ENCODE results near the gene RITA1.

The RITA1 gene

GRCh38 chr12:113180333-113180732 is 5.2 kb upstream of the RITA1 start:
- DNase-seq (ENCODE audit: low spot score): no peak

DNA sequence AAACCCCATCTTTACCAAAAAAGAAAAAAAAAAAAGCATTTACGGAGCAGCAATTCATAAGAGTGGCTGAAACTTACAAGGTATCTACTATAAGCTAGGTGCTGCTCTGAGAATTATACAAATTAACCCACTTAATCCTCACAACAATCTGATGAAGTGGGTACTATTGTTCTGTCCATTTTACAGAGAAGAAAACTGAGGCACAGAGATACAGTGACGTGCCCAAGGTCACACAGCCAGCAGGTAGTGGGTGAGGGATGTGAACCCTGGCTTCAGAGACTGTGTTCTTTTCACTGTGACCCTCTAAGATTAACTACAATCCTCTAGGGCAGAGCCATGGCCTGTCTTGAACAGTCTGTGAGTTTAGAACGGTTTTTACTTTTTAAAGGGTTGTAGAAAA is 3.5 kb upstream of the RITA1 start:
- no peak for DNase-seq (ENCODE audit: low spot score)

- DNase-seq (ENCODE audit: low spot score): no peak
These were observed 2.4 kb upstream of the RITA1 start for GRCh38 chr12:113183030-113183589.

GRCh38 chr12:113184098-113184899 is 1.2 kb upstream of the RITA1 start:
- DNase-seq (ENCODE audit: low spot score): no peak

- peak; percentile 95 for DNase-seq (ENCODE audit: low spot score)
These were observed 681 bp upstream of the RITA1 start for GRCh38 chr12:113184900-113185179.

DNA sequence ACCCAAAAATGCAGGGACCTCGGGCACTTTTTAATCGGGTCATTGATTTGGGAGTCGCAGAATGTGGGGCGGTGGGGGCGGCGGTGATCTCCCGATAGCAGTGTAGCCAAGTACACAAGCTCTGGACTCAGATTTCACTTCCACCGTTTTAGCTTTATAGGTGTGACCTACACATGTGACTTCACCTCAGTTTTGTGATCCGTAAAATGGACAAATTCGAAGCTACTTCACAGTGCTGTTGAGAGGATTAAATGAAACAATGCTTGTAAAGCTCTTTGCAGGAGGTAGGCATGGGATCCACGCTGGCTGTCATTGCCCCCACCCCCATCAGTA is 478 bp downstream of the RITA1 start:
- DNase-seq (ENCODE audit: low spot score): no peak

- no peak for DNase-seq (ENCODE audit: low spot score)
These were observed 1.3 kb downstream of the RITA1 start for GRCh38 chr12:113186666-113187325.

DNA sequence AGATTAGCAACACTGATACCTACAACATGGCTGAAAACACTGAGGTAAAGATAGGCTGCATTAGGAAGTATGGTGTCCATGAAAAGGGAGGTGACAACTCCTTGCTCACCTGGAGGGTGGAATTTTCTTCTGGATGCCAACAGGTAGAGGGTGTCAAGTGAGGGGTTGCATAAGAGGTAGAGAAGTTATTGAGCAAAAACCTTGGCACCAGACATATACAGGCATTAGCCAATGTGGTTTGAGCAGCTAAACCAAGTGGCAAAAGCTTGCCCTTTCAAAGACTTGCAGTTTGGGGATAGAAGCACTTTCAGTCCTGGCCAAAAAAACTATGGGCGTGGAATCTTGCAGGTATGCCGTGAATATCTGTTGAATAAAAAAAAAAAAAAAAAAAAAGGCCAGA is 3.8 kb downstream of the RITA1 start:
- no peak for DNase-seq (ENCODE audit: low spot score)

DNA sequence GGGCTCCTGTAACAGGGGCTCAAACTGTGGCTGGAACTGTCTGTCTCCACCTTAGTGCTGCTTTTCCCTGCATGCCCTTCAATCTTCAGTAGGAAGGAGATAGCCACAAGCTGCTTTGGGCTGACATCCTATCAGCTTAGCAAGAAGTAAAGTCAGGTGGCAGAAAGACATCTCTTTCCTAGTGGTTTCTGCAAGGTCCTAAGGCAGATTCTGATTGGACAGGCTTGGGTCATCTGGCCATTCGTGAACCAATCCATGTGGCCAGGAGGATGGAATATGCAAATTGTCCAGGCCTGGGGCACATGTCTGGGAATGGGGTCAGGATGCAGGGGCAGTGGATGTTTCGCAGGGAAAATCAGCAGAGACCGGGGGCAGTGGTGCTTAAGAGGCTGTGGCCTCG is 5.2 kb downstream of the RITA1 start:
- DNase-seq (ENCODE audit: low spot score): no peak

- DNase-seq (ENCODE audit: low spot score): no peak
These were observed 5.7 kb downstream of the RITA1 start for GRCh38 chr12:113191227-113191626.

GRCh38 chr12:113194971-113195391 is 9.5 kb downstream of the RITA1 start:
- DNase-seq (ENCODE audit: low spot score): peak; percentile 77

- no peak for DNase-seq (ENCODE audit: low spot score)
These were observed 10.1 kb downstream of the RITA1 start for GRCh38 chr12:113195598-113195997.

GRCh38 chr12:113196582-113196981 is 11.1 kb downstream of the RITA1 start:
- no peak for DNase-seq (ENCODE audit: low spot score)

DNA sequence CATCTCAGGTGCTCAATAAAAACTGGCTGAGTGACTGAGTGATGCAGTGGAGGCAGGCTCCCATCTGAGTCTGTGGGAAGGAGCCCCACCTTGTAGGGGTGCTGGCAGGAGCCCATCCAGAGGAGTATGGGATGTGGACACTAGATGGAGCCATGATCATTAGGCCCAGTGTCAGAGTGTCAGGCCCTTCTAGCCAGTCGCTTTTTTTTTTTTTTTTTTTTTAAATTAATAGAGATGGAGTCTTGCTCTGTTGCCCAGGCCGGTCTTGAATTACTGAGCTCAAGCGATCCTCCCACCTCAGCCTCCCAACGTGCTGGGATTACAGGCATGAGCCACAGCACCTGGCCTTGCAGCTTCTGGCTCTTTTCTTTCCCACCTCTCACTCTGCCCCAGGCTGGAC is 11.5 kb downstream of the RITA1 start:
- peak; percentile 90 for DNase-seq (ENCODE audit: low spot score)

DNA sequence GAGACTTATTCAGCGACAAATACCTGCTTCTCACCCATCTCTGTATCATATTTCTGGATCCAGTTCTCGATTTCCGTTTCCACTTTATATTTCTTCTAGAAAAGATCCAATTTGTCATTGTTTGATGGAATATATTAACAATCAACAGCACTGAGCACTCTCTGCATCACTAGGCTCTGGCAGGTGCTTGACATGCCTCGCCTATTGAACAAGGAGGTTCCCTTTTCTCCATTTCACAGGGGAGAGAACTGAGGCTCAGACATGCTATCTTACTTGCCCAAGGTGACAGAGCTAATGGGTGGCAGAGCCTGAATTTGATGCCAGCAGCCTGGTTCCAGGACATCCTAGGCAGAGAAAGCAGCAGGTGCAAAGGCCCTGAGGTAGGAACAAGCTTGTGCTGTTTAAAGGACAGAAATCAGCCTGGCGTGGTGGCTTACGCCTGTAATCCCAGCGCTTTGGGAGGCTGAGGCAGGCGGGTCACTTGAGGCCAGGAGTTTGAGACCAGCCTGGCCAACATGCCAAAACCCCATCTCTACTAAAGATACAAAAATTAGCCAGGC is 12.1 kb downstream of the RITA1 start:
- no peak for DNase-seq (ENCODE audit: low spot score)

DNA sequence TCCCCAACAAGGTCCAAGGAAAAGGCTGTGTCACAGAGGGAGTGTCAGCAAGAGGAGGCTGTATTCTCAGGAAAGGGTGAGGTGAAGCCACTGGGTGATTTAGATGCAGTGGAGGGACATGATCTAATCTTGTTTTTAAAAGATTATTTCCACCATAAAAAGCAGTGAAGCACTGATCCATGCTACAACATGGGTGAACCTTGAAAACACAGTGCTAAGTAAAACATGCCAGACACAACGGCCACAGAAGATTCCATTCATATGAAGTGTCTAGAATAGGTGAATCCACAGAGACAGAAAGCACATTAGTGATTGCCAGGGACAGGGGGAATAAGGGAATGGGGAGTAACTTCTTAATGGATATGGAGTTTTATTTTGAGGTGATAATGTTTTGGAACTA is 12.8 kb downstream of the RITA1 start:
- no peak for DNase-seq (ENCODE audit: low spot score)

GRCh38 chr12:113200021-113200797 is 14.7 kb downstream of the RITA1 start:
- no peak for DNase-seq (ENCODE audit: low spot score)

GRCh38 chr12:113201187-113202177 is 16.0 kb downstream of the RITA1 start:
- no peak for DNase-seq (ENCODE audit: low spot score)

DNA sequence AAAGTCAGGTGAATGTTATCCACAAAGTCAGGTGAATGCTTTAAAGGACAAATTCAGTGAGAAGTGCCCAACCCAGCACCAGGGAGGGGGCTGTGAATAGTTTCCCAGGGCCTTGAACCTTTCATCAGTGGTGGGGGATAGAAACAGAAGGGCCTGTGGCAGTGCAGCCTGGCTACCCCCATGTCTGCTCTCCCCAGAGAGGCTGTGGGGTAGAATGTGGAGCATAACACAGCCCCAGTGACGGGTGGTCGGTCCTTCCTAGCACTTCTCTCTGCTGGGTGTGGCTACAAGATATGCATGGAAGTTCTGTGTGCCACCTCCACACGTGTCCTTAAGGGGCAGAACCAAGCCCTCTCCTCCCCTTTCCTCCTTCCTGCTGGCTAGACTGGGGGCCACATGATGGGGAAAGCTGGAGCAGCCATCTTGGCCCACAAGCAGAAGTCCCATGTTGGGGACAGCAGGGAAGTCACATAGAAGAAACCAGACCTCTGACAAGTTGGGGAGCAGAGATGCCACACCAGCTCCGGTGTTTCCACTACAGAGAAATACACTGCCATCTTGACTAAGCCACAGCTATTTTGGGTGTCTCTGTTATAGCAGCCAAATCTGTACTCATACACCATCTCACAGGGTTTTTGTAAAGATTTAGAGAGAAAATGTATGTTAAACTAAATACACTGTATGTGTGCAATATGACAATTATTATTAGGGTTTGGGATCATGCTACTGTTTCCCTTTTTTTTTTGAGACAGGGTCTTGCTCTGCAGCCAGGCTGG is 17.0 kb downstream of the RITA1 start:
- no peak for DNase-seq (ENCODE audit: low spot score)

Data from AG20443 (cell line).